Neuronal stem cell (in vitro differentiated cells): ENCODE results near the gene KNSTRN.

ENCODE experiments used
- DNase-seq: peaks from one replicate; pipeline ENCODE4 v3.0.0-alpha.2; 2013; ENCODE audit warnings: low spot score
- H2AFZ ChIP-seq: one replicate; pipeline ENCODE4 v1.6.1; 2013; ENCODE audit warnings: mild to moderate bottlenecking, low read length, inconsistent platforms
- H2AK5ac ChIP-seq: 2 replicates; pipeline ENCODE4 v1.6.1; 2013; ENCODE audit warnings: low read depth, mild to moderate bottlenecking, inconsistent platforms, low read length, moderate library complexity, mixed read lengths
- H2BK120ac ChIP-seq: 2 replicates; pipeline ENCODE4 v1.6.1; 2013; ENCODE audit warnings: low read depth, mild to moderate bottlenecking, inconsistent platforms, low read length, moderate library complexity, mixed read lengths
- H2BK12ac ChIP-seq: one replicate; pipeline ENCODE4 v1.6.1; 2013; ENCODE audit warnings: low read length, inconsistent platforms
- H2BK15ac ChIP-seq: 2 replicates; pipeline ENCODE4 v1.6.1; 2013; ENCODE audit warnings: mild to moderate bottlenecking, low read length, inconsistent platforms, mixed read lengths
- H2BK5ac ChIP-seq: one replicate; pipeline ENCODE4 v1.6.1; 2013; ENCODE audit warnings: inconsistent platforms, mild to moderate bottlenecking, low read length, moderate library complexity
- H3K14ac ChIP-seq: one replicate; pipeline ENCODE4 v1.6.1; 2013; ENCODE audit warnings: low read length, inconsistent platforms
- H3K18ac ChIP-seq: 2 replicates; pipeline ENCODE4 v1.6.1; 2013; ENCODE audit warnings: low read length, inconsistent platforms
- H3K23ac ChIP-seq: 2 replicates; pipeline ENCODE4 v1.6.1; 2013; ENCODE audit warnings: low read depth, mild to moderate bottlenecking, mixed read lengths, low read length, inconsistent platforms; ENCODE audit not compliant: poor library complexity
- H3K27ac ChIP-seq: replicated peaks from 3 replicates; pipeline ENCODE4 v1.5.1; 2013; ENCODE audit warnings: low read length, inconsistent platforms
- H3K27me3 ChIP-seq, 3 experiments: 2 replicates each; pipeline ENCODE4 v1.6.1; 2013; ENCODE audit warnings: low read length in 3 of 3, mild to moderate bottlenecking in 2 of 3, inconsistent platforms in 1 of 3, low read depth in 1 of 3, mixed read lengths in 1 of 3, moderate library complexity in 1 of 3; ENCODE audit not compliant: control insufficient read depth in 3 of 3, insufficient read depth in 3 of 3
- H3K36me3 ChIP-seq, 2 donors: replicated peaks in 1 of 2; 2 replicates each; pipeline ENCODE4 v1.6.1; 2013; ENCODE audit warnings: low read length in 2 of 2; ENCODE audit not compliant: control insufficient read depth in 2 of 2, insufficient read depth in 2 of 2
- H3K4ac ChIP-seq: 2 replicates; pipeline ENCODE4 v1.6.1; 2013; ENCODE audit warnings: inconsistent platforms, mild to moderate bottlenecking, low read length, moderate library complexity
- H3K4me1 ChIP-seq, 2 donors: 1 replicate in 1 of 2; 2 replicates in 1 of 2; pipeline ENCODE4 v1.6.1; 2013; ENCODE audit warnings: low read length in 2 of 2, low read depth in 1 of 2; ENCODE audit not compliant: control insufficient read depth in 2 of 2, insufficient read depth in 1 of 2
- H3K4me2 ChIP-seq: one replicate; pipeline ENCODE4 v1.6.1; 2013; ENCODE audit warnings: mild to moderate bottlenecking, low read length, inconsistent platforms; ENCODE audit not compliant: insufficient read depth, poor library complexity, severe bottlenecking
- H3K4me3 ChIP-seq, 2 donors: 2 replicates each; pipeline ENCODE4 v1.5.1; 2013; ENCODE audit warnings: low read length in 2 of 2, mild to moderate bottlenecking in 2 of 2, inconsistent platforms in 1 of 2, moderate library complexity in 1 of 2
- H3K79me1 ChIP-seq: one replicate; pipeline ENCODE4 v1.6.1; 2013; ENCODE audit warnings: low read depth, mild to moderate bottlenecking, inconsistent platforms, low read length, moderate library complexity
- H3K9ac ChIP-seq: one replicate; pipeline ENCODE4 v1.6.1; 2013; ENCODE audit warnings: mild to moderate bottlenecking, low read depth, low read length, inconsistent platforms; ENCODE audit not compliant: poor library complexity
- H3K9me3 ChIP-seq, 2 donors: replicated peaks in 1 of 2; 2 replicates each; pipeline versions ENCODE3 to v1.6.1; 2013; ENCODE audit warnings: low read length in 2 of 2, mild to moderate bottlenecking in 2 of 2, inconsistent platforms in 1 of 2, low read depth in 1 of 2, mixed read lengths in 1 of 2, moderate library complexity in 1 of 2; ENCODE audit not compliant: control insufficient read depth in 2 of 2, insufficient read depth in 1 of 2
- H4K8ac ChIP-seq: one replicate; pipeline ENCODE4 v1.6.1; 2013; ENCODE audit warnings: low read depth, mild to moderate bottlenecking, inconsistent platforms, low read length, moderate library complexity
- H4K91ac ChIP-seq: one replicate; pipeline ENCODE4 v1.6.1; 2013; ENCODE audit warnings: low read length, low read depth, mild to moderate bottlenecking, inconsistent platforms; ENCODE audit not compliant: poor library complexity
- WGBS, 2 donors: extraction: QIAGEN DNeasy Blood & Tissue Kit; methylation state at CpG; one replicate each; pipeline ENCODE4 v1.1.7; 2013; ENCODE audit warnings: missing lambda C conversion rate in 2 of 2, mixed read lengths in 1 of 2; ENCODE audit not compliant: insufficient read length in 2 of 2, insufficient replicate concordance in 1 of 2; ENCODE audit errors: extremely low coverage in 2 of 2; 5-methylcytosine and 5-hydroxymethylcytosine counted together

The KNSTRN gene

GRCh38 chr15:40349163-40349562, 33.4 kb upstream of the KNSTRN start:
- no peaks in the 10 kb centered on the region for H3K9me3 ChIP-seq
- no peak overlapping the region for H2BK120ac ChIP-seq
- H2BK5ac ChIP-seq, result no peak overlapping the region
- no peak overlapping the region for H4K8ac ChIP-seq
- H3K4me2 ChIP-seq, result no peak overlapping the region
- peaks cover 0 to 76% (median 0%) of the 10 kb centered on the region in 3 experiments for H3K27me3 ChIP-seq
- H3K79me1 ChIP-seq, result no peaks in the 10 kb centered on the region
- no peak overlapping the region for H3K4me3 ChIP-seq
- no peak overlapping the region for H2BK12ac ChIP-seq
- DNase-seq, result no peak
- WGBS, 2 donors, result no CpG with 5 or more reads among the region's 5 CpGs
- no peak overlapping the region for H2AK5ac ChIP-seq
- no peak overlapping the region for H3K14ac ChIP-seq
- H2AFZ ChIP-seq, result no peak overlapping the region
- peaks cover 0 to 4% of the 10 kb centered on the region in 2 donors for H3K4me1 ChIP-seq
- H3K4ac ChIP-seq, result no peak overlapping the region
- no peak overlapping the region for H2BK15ac ChIP-seq
- peak overlapping the region; percentile 30 for H3K18ac ChIP-seq
- no peak overlapping the region for H3K23ac ChIP-seq
- no peak overlapping the region for H3K9ac ChIP-seq
- H3K36me3 ChIP-seq, result no peaks in the 10 kb centered on the region
- H4K91ac ChIP-seq, result no peak overlapping the region
- H3K27ac ChIP-seq, result no peak overlapping the region

DNA sequence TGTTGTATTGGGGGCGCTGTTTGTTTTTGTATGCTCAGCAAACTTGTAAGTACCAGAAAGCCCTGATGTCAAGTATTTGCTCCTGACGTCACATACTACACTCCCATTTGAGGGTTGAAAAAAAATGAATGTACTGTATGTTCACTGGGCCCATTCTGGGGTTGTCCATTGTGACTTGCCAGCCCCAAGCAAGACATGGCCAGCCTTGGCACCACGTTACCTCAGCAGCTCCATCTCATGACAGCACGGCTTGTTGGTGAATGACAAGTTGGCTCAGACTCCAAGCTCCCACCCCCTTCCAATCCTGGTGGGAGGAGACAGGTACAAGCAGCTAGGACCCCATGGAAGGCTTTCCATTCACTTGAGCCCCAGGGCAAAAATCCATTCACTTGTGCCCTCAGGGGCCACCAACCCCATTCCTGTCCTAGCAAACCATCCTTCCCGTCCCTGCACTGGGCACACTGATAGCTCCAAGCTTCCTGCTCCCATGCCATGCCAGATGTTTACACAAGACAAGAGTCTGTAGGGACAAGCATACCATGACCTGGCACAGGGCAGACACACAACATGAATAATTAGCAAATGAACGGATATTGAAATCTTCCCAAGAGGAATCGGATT, 30.1 kb upstream of the KNSTRN start:
- Histone ChIP-seq H3K4me3 (no peak overlapping the region), H3K36me3 (no peaks in the 10 kb centered on the region), H3K9ac (no peak overlapping the region), H2AK5ac (no peak overlapping the region), H3K18ac (no peak overlapping the region), H3K27me3 (peaks cover 0 to 83% (median 3%) of the 10 kb centered on the region in 3 experiments), H3K4ac (no peak overlapping the region), H3K4me2 (no peak overlapping the region), H2BK12ac (no peak overlapping the region), H4K91ac (no peak overlapping the region), H3K9me3 (no peaks in the 10 kb centered on the region), H3K23ac (no peak overlapping the region), H2BK15ac (no peak overlapping the region), H3K4me1 (peaks cover 3 to 7% of the 10 kb centered on the region in 2 donors), H2AFZ (no peak overlapping the region), H2BK120ac (no peak overlapping the region), H2BK5ac (no peak overlapping the region), H3K79me1 (no peaks in the 10 kb centered on the region), H4K8ac (no peak overlapping the region), H3K27ac (no peak overlapping the region), H3K14ac (no peak overlapping the region)
- WGBS, 2 donors, result no CpG with 5 or more reads among the region's 7 CpGs
- DNase-seq, result no peak

GRCh38 chr15:40353697-40354096, 28.8 kb upstream of the KNSTRN start:
- no CpG with 5 or more reads among the region's 5 CpGs for WGBS, 2 donors
- H3K36me3 ChIP-seq, result no peaks in the 10 kb centered on the region

GRCh38 chr15:40354408-40355171, 27.9 kb upstream of the KNSTRN start:
- H3K79me1 ChIP-seq, result no peaks in the 10 kb centered on the region
- H3K36me3 ChIP-seq, result no peaks in the 10 kb centered on the region
- no peak overlapping the region for H4K91ac ChIP-seq
- no peak overlapping the region for H3K27ac ChIP-seq
- no peak for DNase-seq
- no peak overlapping the region for H3K23ac ChIP-seq
- no peak overlapping the region for H4K8ac ChIP-seq
- H3K4ac ChIP-seq, result no peak overlapping the region
- H3K4me3 ChIP-seq, result no peak overlapping the region
- no peak overlapping the region for H2AFZ ChIP-seq
- H3K18ac ChIP-seq, result no peak overlapping the region
- H3K4me1 ChIP-seq, result peaks cover 13 to 15% of the 10 kb centered on the region in 2 donors
- H2AK5ac ChIP-seq, result no peak overlapping the region
- H3K27me3 ChIP-seq, result peaks cover 0 to 75% (median 14%) of the 10 kb centered on the region in 3 experiments
- H3K4me2 ChIP-seq, result no peak overlapping the region
- H2BK12ac ChIP-seq, result no peak overlapping the region
- H3K9me3 ChIP-seq, result no peaks in the 10 kb centered on the region
- H2BK120ac ChIP-seq, result no peak overlapping the region
- no CpG with 5 or more reads among the region's 9 CpGs for WGBS, 2 donors
- no peak overlapping the region for H2BK5ac ChIP-seq
- H3K9ac ChIP-seq, result no peak overlapping the region
- no peak overlapping the region for H3K14ac ChIP-seq
- no peak overlapping the region for H2BK15ac ChIP-seq

More at GRCh38 chr15:40353697-40354096, 28.8 kb upstream of the KNSTRN start:
- Histone ChIP-seq H2AK5ac (peak overlapping the region; percentile 25), H4K8ac (no peak overlapping the region), H3K4me3 (no peak overlapping the region), H2AFZ (no peak overlapping the region), H3K9me3 (no peaks in the 10 kb centered on the region), H3K4me1 (peaks cover 11 to 12% of the 10 kb centered on the region in 2 donors), H2BK5ac (no peak overlapping the region), H2BK12ac (peak overlapping the region; percentile 65), H3K9ac (no peak overlapping the region), H3K18ac (peak overlapping the region; percentile 33), H2BK120ac (no peak overlapping the region), H3K27ac (no peak overlapping the region), H3K4me2 (no peak overlapping the region), H3K79me1 (no peaks in the 10 kb centered on the region), H2BK15ac (peak overlapping the region; percentile 20), H3K27me3 (peaks cover 0 to 75% (median 5%) of the 10 kb centered on the region in 3 experiments), H3K14ac (no peak overlapping the region), H3K23ac (peak overlapping the region; percentile 46), H3K4ac (no peak overlapping the region), H4K91ac (no peak overlapping the region)
- DNase-seq, result no peak
